Pons (tissue), 1 donor: ENCODE results near the gene BARD1.
"Not testable (repeated sequence)": the region's sequence is repeated elsewhere in the genome, so short reads cannot be mapped to it uniquely, and the experiment has no call there.

Source experiments
- DNase-seq: peaks from one replicate; pipeline ENCODE4 v3.0.0-alpha.2; 2016; ENCODE audit warnings: low spot score

The BARD1 gene

GRCh38 chr2:214765180-214765579, 44.3 kb downstream of the BARD1 start:
- no peak for DNase-seq

- DNase-seq, result no peak
These were observed 56.0 kb downstream of the BARD1 start for GRCh38 chr2:214753455-214753854.

- DNase-seq, result no peak
These were observed 59.0 kb downstream of the BARD1 start for GRCh38 chr2:214750529-214750928.

- no peak for DNase-seq
These were observed 61.5 kb downstream of the BARD1 start for GRCh38 chr2:214747992-214748391.

GRCh38 chr2:214742119-214742518, 67.4 kb downstream of the BARD1 start:
- no peak for DNase-seq

GRCh38 chr2:214740867-214741395, 68.6 kb downstream of the BARD1 start:
- no peak for DNase-seq

- no peak for DNase-seq
These were observed 72.3 kb downstream of the BARD1 start for GRCh38 chr2:214737188-214737587.

GRCh38 chr2:214730800-214731407, 78.6 kb downstream of the BARD1 start:
- no peak for DNase-seq

GRCh38 chr2:214730248-214730647, 79.2 kb downstream of the BARD1 start:
- DNase-seq, result no peak

- no peak for DNase-seq
These were observed 84.7 kb downstream of the BARD1 start for GRCh38 chr2:214724741-214725140.

GRCh38 chr2:214717837-214718236, 91.6 kb downstream of the BARD1 start:
- not testable (repeated sequence) for DNase-seq

GRCh38 chr2:214716811-214717560, 92.5 kb downstream of the BARD1 start:
- DNase-seq, result no peak

GRCh38 chr2:214715025-214715424, 94.5 kb downstream of the BARD1 start:
- no peak for DNase-seq

GRCh38 chr2:214713080-214713830, 96.2 kb downstream of the BARD1 start:
- DNase-seq, result no peak

- no peak for DNase-seq
These were observed 98.8 kb downstream of the BARD1 start for GRCh38 chr2:214710729-214711128.

- no peak for DNase-seq
These were observed 102.5 kb downstream of the BARD1 start for GRCh38 chr2:214706986-214707385.

GRCh38 chr2:214699236-214699635, 110.2 kb downstream of the BARD1 start:
- DNase-seq, result no peak

- no peak for DNase-seq
These were observed 112.8 kb downstream of the BARD1 start for GRCh38 chr2:214696681-214697080.

- no peak for DNase-seq
These were observed 113.7 kb downstream of the BARD1 start for GRCh38 chr2:214695789-214696188.

GRCh38 chr2:214683557-214683956, 125.9 kb downstream of the BARD1 start:
- DNase-seq, result not testable (repeated sequence)

- no peak for DNase-seq
These were observed 129.7 kb downstream of the BARD1 start for GRCh38 chr2:214679736-214680135.

- DNase-seq, result no peak
These were observed 132.9 kb downstream of the BARD1 start for GRCh38 chr2:214676421-214677089.
